NB4 (cell line): ENCODE data around the gene SSTR4.

ENCODE experiments used
- CTCF ChIP-seq: IDR thresholded peaks from one replicate; pipeline ENCODE4 v1.5.1; 2012; ENCODE audit warnings: low read depth, low read length
- MAX ChIP-seq: IDR thresholded peaks from 2 replicates; pipeline ENCODE4 v1.6.1; 2011; ENCODE audit warnings: low read depth, low read length
- POLR2A ChIP-seq: IDR thresholded peaks from 2 replicates; pipeline ENCODE4 v1.6.1; 2011; ENCODE audit warnings: mild to moderate bottlenecking; ENCODE audit not compliant: insufficient read length; ENCODE audit errors: extremely low read depth

- TF ChIP-seq CTCF: no peak
- no peak for TF ChIP-seq POLR2A
- no peak for TF ChIP-seq MAX
These were observed 25.5 kb upstream of the SSTR4 start for GRCh38 chr20:23009636-23010035.
